ENCODE data around the gene SLC6A16.
"Not testable (repeated sequence)": the region's sequence is repeated elsewhere in the genome, so short reads cannot be mapped to it uniquely, and the experiment has no call there.

SLC6A16 gene

DNA sequence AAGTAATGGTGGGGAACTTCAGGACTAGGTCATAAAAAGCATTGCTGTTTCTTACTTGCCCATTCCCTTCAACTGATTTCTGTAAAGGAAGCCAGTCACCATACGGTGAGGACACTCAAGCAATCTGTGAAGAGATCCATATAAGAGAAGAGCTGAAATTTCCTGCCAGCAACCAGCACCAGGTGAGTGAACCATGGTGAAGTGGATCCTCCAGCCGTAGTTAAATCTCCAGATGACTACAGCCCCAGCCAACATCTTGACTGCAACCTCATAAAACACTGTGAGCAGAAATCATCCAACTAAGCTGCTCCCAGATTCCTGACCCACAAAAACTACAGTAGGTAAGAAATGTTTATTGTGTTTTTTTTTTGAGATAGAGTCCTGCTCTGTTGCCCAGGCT, 3.8 kb upstream of the SLC6A16 start:
- no peak for DNase-seq

DNA sequence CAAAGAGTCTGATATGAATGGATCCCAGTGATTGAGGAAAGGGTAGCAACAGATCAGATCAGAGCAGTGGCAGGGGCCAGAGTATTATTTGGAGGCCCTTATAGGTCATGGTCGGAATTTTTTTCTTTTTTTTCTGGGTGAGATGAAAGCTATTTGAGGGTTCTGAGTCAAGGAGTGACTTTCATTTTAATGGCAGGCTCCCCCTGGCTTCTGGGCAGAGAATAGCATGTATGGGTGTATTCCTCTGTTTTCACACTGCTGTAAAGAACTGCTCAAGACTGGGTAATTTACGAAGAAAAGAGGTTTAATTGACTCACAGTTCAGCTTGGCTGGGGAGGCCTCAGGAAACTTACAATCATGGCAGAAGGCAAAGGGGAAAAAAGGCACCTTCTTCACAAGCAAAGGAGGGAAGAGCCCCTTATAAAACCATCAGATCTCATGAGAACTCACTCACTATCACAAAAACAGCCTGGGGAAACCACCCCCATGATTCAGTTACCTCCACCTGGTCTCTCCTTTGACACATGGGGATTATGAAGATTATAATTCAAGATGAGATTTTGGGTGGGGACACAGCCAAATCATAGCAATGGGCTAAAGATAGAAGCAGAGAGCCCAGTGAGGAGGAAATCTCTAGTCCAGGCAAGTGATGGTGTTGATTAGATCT, 3.0 kb upstream of the SLC6A16 start:
- peak in 3 of 6 experiments; percentile 18 to 38 (median 38) for DNase-seq

DNA sequence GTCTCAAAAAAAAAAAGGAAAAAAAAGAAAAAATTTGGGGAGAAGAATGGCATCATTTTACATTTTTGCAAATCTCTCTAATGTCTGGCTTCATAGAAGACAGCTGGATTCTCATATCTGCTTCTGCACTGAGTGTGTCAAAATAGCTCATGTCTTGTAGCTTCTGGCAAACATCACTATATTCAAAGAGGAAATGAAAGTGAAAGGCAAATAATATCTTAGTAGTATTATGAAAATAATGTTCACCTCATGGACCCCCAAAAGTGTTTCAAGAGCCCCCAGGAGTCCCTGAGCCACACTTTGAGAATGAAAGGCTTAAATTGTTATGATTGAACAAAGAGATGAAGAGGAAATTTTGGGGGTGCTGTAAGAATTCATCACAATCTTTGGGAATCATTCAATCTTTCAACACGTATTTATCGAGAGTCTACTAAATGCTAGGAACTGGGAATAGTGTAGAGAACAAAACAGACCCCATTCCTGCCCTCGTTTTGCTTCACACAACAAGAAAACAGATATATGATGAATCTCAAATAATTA, 1.2 kb upstream of the SLC6A16 start:
- no peak for DNase-seq

DNA sequence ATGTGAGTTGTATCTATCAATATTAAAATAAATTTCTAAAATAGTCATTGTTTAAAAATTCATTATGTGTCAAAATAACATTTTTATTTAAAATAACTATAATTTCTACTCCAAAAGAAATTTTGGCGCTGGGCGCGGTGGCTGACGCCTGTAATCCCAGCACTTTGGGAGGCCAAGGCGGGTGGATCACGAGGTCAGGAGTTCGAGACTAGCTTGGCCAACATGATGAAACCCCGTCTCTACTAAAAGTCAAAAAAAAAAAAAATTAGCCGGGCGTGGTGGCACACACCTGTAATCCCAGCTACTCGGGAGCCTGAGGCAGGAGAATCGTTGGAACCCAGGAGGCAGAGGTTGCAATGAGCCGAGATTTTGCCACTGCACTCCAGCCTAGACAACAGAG, 765 bp upstream of the SLC6A16 start:
- DNase-seq: not testable (repeated sequence)

DNA sequence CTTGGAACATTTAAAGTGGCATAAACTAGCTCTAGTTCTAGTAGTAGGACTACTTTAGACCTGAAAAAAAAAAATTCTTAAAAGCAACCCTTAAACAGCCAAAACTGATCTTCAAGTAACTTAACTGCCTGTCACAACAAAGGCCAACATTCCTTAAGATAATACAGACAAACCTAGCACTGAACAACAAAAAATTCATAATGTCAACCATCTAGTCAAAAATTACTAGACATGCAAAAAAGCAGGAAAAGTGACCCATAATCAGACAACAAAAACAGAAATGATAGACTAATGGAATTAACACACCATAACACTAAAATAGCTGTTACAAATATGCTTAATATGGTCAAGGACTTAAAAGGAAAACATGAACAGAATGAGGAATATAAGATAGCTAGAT, 6.7 kb downstream of the SLC6A16 start:
- no peak for DNase-seq

DNA sequence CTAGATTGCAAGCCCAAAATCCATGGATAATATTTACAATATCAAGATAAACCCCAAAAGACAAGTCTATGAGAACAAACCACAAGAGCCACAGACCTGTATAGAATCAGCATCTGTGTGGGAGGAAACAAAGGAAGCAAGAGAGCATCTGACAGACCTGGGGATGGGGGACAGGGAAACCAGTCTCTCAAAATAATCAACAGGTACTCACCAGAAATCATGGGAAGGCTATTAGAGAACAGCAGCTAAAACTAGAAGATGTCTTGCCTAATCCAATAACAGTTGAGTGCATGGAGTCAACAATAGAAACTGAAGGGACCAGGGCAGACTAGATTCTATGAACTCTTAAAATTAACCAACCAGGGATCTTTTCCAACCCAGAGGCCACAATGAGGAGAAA, 8.7 kb downstream of the SLC6A16 start:
- DNase-seq: no peak

DNA sequence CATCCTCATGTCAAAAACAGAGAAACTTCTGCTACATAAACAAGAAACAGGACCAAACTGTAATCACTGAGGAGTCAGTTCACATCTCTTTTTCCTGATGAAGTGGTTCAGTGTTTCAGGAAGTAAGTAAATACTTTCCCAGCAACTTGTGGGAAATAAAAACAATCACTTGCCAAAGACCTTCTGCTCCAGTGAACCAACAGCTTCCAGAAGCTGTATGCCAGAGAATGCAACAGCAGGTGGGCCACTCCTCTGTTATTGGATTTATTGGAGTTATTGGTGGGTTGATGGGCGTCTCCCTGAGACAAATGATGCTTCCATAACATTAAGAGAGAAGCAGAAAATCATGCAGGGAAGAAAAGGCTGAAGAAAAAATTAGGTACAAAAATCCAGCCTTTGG, 9.9 kb downstream of the SLC6A16 start:
- no peak for DNase-seq

DNA sequence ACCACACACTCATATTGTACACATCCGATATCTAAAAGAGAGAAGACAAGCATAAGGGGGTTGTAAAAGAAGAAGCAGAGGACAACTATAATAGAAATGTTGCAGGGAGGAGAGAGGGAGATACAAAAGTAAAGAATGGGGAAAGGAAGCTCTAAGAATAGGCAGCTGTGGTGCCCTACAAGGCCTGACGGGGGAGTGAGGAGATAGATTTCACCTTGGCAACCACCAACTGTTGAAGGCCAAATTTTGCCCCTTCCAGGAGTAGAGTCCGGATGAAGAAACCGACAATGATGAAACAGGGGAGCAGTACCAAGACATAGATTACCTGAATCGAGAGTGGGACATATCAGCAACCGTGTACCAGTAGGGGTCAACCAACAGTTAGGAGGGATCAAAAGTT, 15.9 kb downstream of the SLC6A16 start:
- DNase-seq: no peak

DNA sequence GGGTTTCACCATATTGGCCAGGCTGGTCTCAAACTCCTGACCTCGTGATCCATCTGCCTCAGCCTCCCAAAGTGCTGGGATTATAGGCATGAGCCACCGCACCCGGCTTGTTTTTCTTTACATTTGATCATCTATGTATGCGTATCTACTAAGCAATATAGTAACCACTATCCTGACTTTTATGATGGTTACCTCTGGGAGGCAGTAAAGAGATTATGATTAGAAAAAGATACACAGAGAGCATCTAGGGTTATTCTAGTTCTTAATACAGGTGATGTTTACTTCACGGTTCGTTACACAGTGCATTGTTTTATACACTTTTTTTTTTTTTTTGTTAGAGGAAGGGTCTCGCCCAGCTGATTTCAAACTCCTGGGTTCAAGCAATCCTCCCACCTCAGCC, 18.3 kb downstream of the SLC6A16 start:
- DNase-seq: peak in 1 of 6 experiments; percentile 2

DNA sequence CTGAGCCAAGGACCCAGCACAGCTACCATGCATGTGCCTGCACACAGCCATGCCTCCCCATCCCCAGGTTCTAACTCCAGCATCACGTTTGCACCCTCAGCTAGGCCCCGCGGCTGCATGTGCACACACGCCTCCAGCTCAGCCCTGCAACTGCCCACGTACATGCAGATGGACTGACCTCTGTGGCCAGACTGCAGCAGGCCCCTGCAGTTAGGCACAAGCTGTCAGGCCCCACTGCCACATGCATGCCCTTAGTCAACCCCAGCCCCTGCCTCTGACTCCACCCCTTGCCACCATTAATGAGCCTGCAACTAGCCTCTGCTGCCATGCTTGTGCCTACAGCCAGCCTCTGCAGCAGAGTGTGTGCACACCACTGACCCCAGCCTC, 23.1 kb downstream of the SLC6A16 start:
- no peak for DNase-seq

DNA sequence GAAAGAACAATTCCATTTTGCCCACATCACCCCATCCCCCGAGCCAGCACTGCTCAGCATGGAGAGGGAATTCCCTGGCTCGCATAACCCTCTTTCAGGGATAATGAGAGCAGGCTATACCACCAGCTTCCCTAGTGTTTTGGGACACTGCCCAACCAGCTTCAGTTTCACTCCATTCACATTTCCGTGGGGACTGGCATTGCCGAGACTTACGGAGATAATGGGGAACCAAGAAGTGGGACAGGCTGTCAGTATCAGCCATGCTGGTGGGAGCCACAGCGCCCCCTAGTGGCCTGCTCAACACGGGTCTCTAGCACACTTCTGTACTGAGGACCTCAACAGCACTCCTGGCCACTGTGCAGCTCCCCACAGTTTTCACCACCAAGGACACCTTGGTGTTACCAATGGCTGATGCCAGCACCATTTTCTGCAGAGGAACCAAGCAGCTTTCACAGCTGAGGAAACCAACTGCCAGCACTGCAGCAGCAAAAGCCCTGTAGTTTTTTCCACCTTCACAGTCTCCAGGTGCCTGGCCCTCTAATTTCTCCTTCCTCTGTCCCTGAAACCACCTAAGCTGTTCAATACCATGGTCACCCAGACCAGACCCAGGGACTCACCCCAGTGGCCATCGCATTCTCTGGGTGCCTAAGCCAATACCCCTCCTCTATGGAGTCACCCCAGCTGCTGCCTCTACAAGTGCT, 23.7 kb downstream of the SLC6A16 start:
- DNase-seq: peak in 5 of 6 experiments; percentile 52 to 69 (median 65)

DNA sequence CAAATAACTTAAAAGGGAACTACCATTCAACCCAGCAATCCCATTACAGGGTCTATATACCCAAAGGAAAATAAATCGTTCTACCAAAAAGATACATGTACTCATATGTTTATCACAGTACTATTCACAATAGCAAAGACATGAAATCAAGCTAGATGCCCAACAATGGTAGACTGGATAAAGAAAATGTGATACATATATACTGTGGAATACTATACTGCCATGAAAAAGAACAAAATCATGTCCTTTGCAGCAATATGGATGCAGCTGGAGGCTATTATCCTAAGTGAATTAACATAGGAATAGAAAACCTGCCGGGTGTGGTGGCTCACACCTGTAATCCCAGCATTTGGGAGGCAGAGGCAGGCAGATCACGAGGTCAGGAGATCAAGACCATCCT, 26.3 kb downstream of the SLC6A16 start:
- DNase-seq: not testable (repeated sequence)

DNA sequence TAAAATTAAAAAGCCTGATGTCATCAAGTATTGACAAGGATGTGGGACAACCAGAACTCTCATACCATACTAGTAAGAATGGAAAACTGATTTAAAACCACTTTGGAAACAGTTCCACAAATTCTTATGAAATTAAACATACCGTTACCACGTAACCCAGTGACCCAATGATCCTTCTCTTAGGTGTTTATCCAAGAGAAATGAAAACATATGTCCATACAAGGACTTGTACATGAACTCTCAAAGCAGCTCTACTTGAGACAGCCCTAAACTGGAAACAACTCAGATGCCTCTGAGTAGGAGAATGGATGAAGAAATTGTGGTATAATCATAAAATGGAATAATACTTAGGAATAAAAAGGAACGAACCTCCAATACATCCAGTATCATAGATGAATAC, 27.6 kb downstream of the SLC6A16 start:
- no peak for DNase-seq

DNA sequence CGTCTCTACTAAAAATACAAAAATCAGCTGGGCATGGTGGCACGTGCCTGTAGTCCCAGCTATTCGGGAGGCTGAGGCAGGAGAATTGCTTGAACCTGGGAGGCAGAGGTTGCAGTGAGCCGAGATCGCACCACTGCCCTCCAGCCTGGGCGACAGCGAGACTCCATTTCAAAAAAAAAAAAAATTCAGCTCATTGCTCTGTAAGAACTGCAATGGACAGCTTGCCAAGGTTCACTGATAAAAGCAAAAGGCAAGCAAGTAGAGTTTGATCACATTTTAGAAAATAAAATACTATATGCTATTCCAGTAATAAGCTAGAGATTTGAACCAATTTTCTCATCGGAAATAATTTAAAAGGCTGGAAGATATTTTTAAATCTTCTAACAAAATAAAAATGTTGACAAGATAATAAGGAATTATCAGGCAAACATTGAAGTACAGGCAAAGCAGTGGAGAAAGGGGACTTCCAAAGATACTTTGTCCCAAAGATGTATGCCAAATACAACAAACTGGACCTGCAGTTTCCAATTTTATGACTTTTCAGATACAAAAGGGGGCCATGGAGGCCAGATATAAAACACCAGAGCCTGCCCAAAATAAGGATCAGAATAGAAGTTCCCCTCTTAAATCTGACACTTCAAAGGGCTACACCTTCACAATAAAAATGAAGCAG, 29.6 kb downstream of the SLC6A16 start:
- no peak for DNase-seq

DNA sequence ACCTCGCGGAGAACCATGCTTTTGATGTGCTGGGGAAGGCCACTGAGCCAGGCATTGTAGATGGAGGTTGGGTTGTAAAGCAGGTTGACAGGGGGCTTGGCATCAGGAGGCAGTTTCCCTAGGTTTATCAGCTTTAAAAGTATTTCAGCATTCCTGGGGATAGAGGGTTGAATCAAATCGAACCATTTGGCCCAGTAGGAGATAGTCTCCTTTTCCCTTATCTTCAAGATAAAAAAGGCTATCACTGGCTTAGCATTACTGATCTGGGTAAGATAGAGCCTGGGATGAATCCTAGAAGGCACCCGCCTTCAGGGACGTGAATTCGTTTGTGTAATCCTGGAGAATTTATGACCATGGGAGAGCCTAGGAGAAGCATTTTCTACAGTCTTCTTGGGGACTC, 30.6 kb downstream of the SLC6A16 start:
- no peak for DNase-seq

DNA sequence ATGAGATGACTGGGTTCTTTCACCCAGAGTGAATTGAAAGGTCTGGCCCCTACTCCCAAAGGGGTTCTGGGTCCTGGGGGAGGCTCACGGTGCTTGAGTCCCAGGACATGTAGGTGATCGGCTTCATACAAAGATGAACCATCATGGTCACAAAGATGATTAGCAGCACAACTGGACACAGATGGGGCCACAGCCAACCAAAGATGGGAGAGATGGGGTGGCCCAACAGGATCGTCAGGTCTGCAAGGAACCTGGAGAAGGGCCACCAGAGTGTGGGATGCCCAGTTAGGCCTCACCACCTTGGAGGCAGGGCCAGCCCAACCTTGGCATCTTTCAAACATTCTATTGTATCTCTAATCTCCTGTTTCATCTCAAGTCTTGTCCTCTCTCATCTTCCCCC, 34.5 kb downstream of the SLC6A16 start:
- DNase-seq: no peak

DNA sequence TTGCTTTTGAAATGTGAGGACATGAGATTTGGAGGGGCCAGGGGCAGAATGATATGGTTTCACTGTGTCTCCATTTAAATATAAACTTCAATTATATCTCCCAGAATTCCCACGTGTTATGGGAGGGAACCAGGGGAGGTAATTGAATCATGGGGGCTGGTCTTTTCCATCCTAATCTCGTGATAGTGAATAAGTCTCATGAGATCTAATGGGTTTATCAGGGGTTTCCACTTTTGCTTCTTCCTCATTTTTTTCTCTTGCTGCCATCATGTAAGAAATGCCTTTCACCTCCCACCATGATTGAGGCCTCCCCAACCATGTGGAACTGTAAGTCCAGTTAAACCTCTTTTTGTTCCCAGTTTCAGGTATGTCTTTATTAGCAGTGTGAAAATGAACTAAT, 35.7 kb downstream of the SLC6A16 start:
- not testable (repeated sequence) for DNase-seq

DNA sequence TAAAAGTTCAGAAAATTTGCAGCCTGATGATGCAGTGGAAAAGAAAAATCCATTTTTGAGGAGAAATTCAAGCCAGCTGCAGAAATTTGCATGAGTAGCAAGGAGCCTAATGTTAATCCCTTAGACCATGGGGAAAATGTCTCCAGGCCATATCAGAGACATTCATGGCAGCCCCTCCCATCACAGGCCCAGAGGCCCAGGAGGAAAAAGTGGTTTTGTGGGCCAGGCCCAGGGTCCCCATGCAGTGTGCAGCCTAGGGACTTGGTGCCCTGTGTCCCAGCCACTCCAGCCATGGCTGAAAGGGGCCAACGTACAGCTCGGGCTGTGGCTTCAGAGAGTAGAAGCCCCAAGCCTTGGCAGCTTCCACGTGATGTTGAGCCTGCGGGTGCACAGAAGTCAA, 36.8 kb downstream of the SLC6A16 start:
- not testable (repeated sequence) for DNase-seq

DNA sequence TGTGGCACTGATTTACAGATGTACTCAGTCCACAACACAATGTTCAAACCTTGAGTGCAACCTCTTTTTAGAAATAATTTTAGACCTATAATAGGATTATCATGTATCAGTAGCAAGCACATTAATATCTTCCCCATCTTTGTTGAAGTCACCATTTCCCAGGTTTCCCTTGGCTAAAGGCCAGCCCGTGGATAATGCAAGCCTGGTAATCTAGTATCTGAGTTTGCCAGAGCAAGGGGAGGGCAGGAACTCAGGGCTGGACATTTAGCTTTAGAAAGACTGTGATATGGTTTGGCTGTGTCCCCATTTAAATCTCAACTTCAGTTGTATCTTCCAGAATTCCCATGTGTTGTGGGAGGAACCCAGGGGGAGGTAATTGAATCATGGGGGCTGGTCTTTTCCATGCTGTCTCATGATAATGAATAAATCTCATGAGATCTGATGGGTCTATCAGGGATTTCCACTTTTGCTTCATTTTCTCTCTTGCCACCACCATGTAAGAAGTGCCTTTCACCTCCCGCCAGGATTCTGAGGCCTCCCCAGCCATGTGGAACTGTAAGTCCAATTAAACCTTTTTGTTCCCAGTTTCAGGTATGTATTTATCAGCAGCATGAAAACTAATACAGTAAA, 37.7 kb downstream of the SLC6A16 start:
- DNase-seq: no peak

DNA sequence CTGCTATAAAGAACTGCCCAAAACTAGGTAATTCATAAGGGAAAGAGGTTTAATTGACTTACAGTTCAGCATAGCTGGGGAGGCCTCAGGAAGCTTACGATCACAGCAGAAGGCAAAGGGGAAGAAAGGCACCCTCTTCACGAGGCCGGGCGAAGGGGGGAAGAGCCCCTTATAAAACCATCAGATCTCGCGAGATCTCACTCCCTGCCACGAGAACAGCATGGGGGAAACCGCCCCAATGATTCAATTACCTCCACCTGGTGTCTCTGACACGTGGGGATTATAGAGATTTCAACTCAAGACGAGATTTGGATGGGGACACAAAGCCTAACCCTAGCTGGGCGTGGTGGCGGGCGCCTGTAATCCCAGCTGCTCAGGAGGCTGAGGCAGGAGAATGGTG, 42.8 kb downstream of the SLC6A16 start:
- no peak for DNase-seq

DNA sequence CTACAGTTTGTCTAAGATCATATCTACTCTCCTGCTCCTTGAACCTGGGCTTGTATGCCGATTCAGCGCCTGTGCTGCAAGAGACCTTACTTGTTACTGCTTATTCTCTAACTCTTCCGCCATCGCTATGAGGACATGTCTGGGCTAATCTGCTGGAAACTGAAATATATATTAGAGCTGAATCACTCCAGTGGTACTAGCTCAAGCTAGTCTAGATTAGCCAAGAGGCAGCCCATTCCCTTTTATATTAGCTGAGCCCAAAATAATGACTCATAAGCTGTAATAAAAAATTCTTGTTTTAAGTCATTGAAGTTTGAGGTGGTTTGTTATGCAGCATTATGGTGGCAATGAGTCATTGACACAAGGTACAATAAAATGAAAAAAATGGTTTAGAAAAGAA, 52.8 kb downstream of the SLC6A16 start:
- DNase-seq: no peak

DNA sequence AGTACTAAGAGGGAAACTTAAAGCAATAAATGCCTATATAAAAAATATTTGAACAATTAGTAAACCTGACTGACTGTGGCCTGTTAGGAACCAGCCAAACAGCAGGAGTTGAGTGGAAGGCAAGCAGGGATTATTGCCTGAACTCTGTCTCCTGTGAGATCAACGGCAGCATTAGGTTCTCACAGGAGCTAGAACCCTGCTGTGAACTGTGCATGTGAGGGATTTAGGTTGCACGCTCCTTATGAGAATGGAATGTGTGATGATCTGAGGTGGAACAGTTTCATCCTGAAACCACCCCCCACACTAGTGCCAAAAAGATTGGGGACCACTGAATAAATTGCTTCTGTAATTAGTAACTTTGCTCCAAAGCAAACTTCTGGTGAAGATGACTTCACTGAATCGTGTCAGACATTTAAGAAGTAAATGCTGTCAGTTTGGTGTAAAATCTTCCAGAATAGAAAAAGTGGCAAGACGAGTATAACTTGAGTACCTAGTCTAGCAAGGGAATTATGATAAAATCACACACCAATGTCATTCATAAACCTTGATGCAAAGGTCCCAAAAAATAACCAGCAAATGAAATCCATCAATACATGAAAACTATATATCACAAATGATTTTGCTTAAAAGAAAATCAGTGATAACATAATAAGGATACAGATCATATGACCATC, 53.8 kb downstream of the SLC6A16 start:
- DNase-seq: no peak

DNA sequence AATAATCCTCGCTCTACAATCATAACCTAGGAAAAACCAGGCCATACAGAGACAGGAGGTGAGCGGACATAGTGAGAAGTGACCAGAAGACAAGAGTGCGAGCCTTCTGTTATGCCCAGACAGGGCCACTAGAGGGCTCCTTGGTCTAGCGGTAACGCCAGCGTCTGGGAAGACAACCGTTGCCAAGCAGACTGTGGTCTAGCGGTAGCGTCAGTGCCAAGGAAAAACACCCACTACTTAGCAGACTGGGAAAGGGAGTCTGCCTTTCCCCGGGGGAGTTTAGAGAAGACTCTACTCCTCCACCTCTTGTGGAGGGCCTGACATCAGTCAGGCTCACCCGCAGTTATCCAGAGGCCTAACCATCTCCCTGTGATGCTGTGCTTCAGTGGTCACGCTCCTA, 58.6 kb downstream of the SLC6A16 start:
- peak in 3 of 6 experiments; percentile 3 to 37 (median 8) for DNase-seq

All from stimulated activated naive CD4-positive, alpha-beta T cell (primary cell).